GM23248 (cell line): ENCODE measurements around the gene PHLPP1. TPM values are rescaled to one million over a fixed set of nuclear protein-coding genes. Genes with fewer than 3 reads are reported as not detected.

Experiments used
- DNase-seq: peaks from one replicate; pipeline ENCODE4 v3.0.0-alpha.2; 2015
- H2AFZ ChIP-seq: fragments of 200-600 bp; sonication (generic); 2 replicates; pipeline ENCODE4 v1.6.1; 2016; ENCODE audit warnings: antibody characterized with exemption
- H3F3A ChIP-seq: fragments of 200-600 bp; sonication (generic); 2 replicates; pipeline ENCODE4 v1.6.1; 2016; ENCODE audit warnings: mild to moderate bottlenecking, antibody characterized with exemption, mixed run types; ENCODE audit not compliant: insufficient read depth
- H3K27ac ChIP-seq: fragments of 200-600 bp; sonication (generic); 2 replicates; pipeline ENCODE4 v1.5.1; 2016; ENCODE audit warnings: mild to moderate bottlenecking
- H3K27me3 ChIP-seq: fragments of 200-600 bp; sonication (generic); replicated peaks from 2 replicates; pipeline ENCODE4 v1.6.1; 2016; ENCODE audit warnings: mild to moderate bottlenecking; ENCODE audit not compliant: insufficient read depth
- H3K36me3 ChIP-seq: fragments of 200-600 bp; sonication (generic); 2 replicates; pipeline ENCODE4 v1.6.1; 2016; ENCODE audit warnings: low read depth, mild to moderate bottlenecking
- H3K4me1 ChIP-seq: fragments of 200-600 bp; sonication (generic); 2 replicates; pipeline ENCODE4 v1.6.1; 2016; ENCODE audit warnings: mild to moderate bottlenecking; ENCODE audit not compliant: insufficient read depth
- H3K4me2 ChIP-seq: fragments of 200-600 bp; sonication (generic); one replicate; pipeline ENCODE4 v1.6.1; 2016; ENCODE audit warnings: mild to moderate bottlenecking; ENCODE audit not compliant: unreplicated experiment
- H3K4me3 ChIP-seq: fragments of 200-600 bp; sonication (generic); 2 replicates; pipeline ENCODE4 v1.5.1; 2016; ENCODE audit warnings: mild to moderate bottlenecking
- H3K79me2 ChIP-seq: fragments of 200-600 bp; sonication (generic); 2 replicates; pipeline ENCODE4 v1.6.1; 2016; ENCODE audit warnings: mild to moderate bottlenecking; ENCODE audit not compliant: insufficient read depth
- H3K9ac ChIP-seq: fragments of 200-600 bp; sonication (generic); 2 replicates; pipeline ENCODE4 v1.6.1; 2016; ENCODE audit warnings: mild to moderate bottlenecking
- H3K9me2 ChIP-seq: fragments of 200-600 bp; sonication (generic); 2 replicates; pipeline ENCODE4 v1.6.1; 2016; ENCODE audit warnings: mixed run types, mild to moderate bottlenecking, moderate library complexity; ENCODE audit not compliant: insufficient read depth
- H3K9me3 ChIP-seq: fragments of 200-600 bp; sonication (generic); one replicate; pipeline ENCODE4 v1.6.1; 2017; ENCODE audit warnings: low read depth
- H4K20me1 ChIP-seq: fragments of 200-600 bp; sonication (generic); 2 replicates; pipeline ENCODE4 v1.6.0; 2016; ENCODE audit not compliant: insufficient read depth
- EZH2 ChIP-seq: fragments of 200-600 bp; sonication (generic); IDR thresholded peaks from 2 replicates; pipeline ENCODE4 v1.6.1; 2018; ENCODE audit warnings: antibody characterized with exemption, mild to moderate bottlenecking; ENCODE audit not compliant: insufficient read depth, poor library complexity, severe bottlenecking
- EZH2phosphoT487 ChIP-seq: fragments of 200-600 bp; sonication (generic); IDR thresholded peaks from 2 replicates; pipeline ENCODE4 v1.6.1; 2018; ENCODE audit warnings: antibody characterized with exemption, moderate library complexity, mild to moderate bottlenecking, low read depth; ENCODE audit not compliant: insufficient read depth
- WGBS, 2 experiments: methylation state at CpG; one replicate each; pipeline ENCODE4 v1.1.6; 2015 to 2017; ENCODE audit warnings: low lambda C conversion rate in 2 of 2, low coverage in 1 of 2; ENCODE audit errors: missing lambda C conversion rate in 2 of 2; 5-methylcytosine and 5-hydroxymethylcytosine counted together
- in situ Hi-C: fragments of 300-500 bp; cut with MboI; formaldehyde crosslinking; loops from 2 replicates; pipeline ENCODE4 v1.15.0; 2020
- polyA plus RNA-seq: library from polyadenylated mRNA; unstranded; fragments of >200 nt; fragmentation: Nextera tagmentation; extraction: Ambion mirVana; gene quantifications from 2 replicates; pipeline ENCODE4 v1.2.1, GENCODE V29; 2016
- total RNA-seq: library from RNA; depleted of rRNA; stranded (reverse); fragments of >200 nt; shearing (Covaris generic); gene quantifications from 2 replicates; pipeline ENCODE4 v1.2.3, GENCODE V29; 2014

Gene PHLPP1
- total and polyA plus RNA-seq, 2 experiments from 2014 or later = 1.1 to 6.8 TPM

- TF ChIP-seq EZH2 = no peak
- TF ChIP-seq EZH2phosphoT487 = no peak
- Histone ChIP-seq H3K27ac (no peak overlapping the region), H3K4me2 (no peak overlapping the region), H3K9ac (no peak overlapping the region), H3F3A (no peaks in the 10 kb centered on the region), H3K27me3 (no peaks in the 10 kb centered on the region), H3K36me3 (no peaks in the 10 kb centered on the region), H3K9me2 (no peaks in the 10 kb centered on the region), H3K79me2 (no peaks in the 10 kb centered on the region), H3K9me3 (no peaks in the 10 kb centered on the region), H3K4me3 (no peak overlapping the region), H3K4me1 (no peaks in the 10 kb centered on the region), H2AFZ (no peak overlapping the region), H4K20me1 (no peaks in the 10 kb centered on the region)
- WGBS, 2 experiments = 77 to 79% methylated on average over 2 of the region's 2 CpGs
- in situ Hi-C loops = loop anchor here (10.0 kb wide), 1 partner anchor 272 kb away; the partner anchor contains the start of gene PHLPP1
- no peak for DNase-seq
Observed at GRCh38 chr18:62986490-62986889, 271.1 kb downstream of the PHLPP1 start.

GRCh38 chr18:62987055-62987830 lies 271.9 kb downstream of the PHLPP1 start:
- Histone ChIP-seq H3K79me2 (no peaks in the 10 kb centered on the region), H3K27ac (no peak overlapping the region), H4K20me1 (no peaks in the 10 kb centered on the region), H3K27me3 (no peaks in the 10 kb centered on the region), H3K9me2 (no peaks in the 10 kb centered on the region), H3K36me3 (no peaks in the 10 kb centered on the region), H3K4me2 (no peak overlapping the region), H3F3A (no peaks in the 10 kb centered on the region), H3K4me1 (no peaks in the 10 kb centered on the region), H3K9ac (no peak overlapping the region), H3K4me3 (no peak overlapping the region), H3K9me3 (no peaks in the 10 kb centered on the region), H2AFZ (no peak overlapping the region)
- TF ChIP-seq EZH2 (no peak), EZH2phosphoT487 (no peak)
- WGBS, 2 experiments = 82 to 87% methylated on average over 19 of the region's 19 CpGs
- DNase-seq = no peak
- in situ Hi-C loops = loop anchor here (10.0 kb wide), 1 partner anchor 272 kb away; the partner anchor contains the start of gene PHLPP1

GRCh38 chr18:62987859-62988258 lies 272.5 kb downstream of the PHLPP1 start:
- H3K9me3 ChIP-seq = no peaks in the 10 kb centered on the region
- no peaks in the 10 kb centered on the region for H3K27me3 ChIP-seq
- no peaks in the 10 kb centered on the region for H3K9me2 ChIP-seq
- no peak overlapping the region for H3K9ac ChIP-seq
- 83 to 90% methylated on average over 11 of the region's 11 CpGs for WGBS, 2 experiments
- no peaks in the 10 kb centered on the region for H4K20me1 ChIP-seq
- H3K27ac ChIP-seq = no peak overlapping the region
- TF ChIP-seq EZH2 = no peak
- no peak for TF ChIP-seq EZH2phosphoT487
- H2AFZ ChIP-seq = no peak overlapping the region
- no peaks in the 10 kb centered on the region for H3K36me3 ChIP-seq
- H3K4me2 ChIP-seq = no peak overlapping the region
- H3K79me2 ChIP-seq = no peaks in the 10 kb centered on the region
- H3F3A ChIP-seq = no peaks in the 10 kb centered on the region
- in situ Hi-C loops = loop anchor here (10.0 kb wide), 1 partner anchor 273 kb away; the partner anchor contains the start of gene PHLPP1
- DNase-seq = no peak
- no peak overlapping the region for H3K4me3 ChIP-seq
- H3K4me1 ChIP-seq = no peaks in the 10 kb centered on the region

- no peak overlapping the region for H3K4me2 ChIP-seq
Observed at GRCh38 chr18:62988471-62988870, 273.1 kb downstream of the PHLPP1 start.

More at GRCh38 chr18:62988471-62988870, 273.1 kb downstream of the PHLPP1 start:
- Histone ChIP-seq H3K9me2 (no peaks in the 10 kb centered on the region), H4K20me1 (no peaks in the 10 kb centered on the region), H3K36me3 (no peaks in the 10 kb centered on the region), H3K79me2 (no peaks in the 10 kb centered on the region), H3K4me1 (no peaks in the 10 kb centered on the region), H3K4me3 (no peak overlapping the region), H3F3A (no peaks in the 10 kb centered on the region), H3K27me3 (no peaks in the 10 kb centered on the region), H3K9ac (no peak overlapping the region), H2AFZ (no peak overlapping the region), H3K27ac (no peak overlapping the region), H3K9me3 (no peaks in the 10 kb centered on the region)
- WGBS, 2 experiments = 45 to 53% methylated on average over 4 to 5 of the region's 5 CpGs
- in situ Hi-C loops = loop anchor here (10.0 kb wide), 1 partner anchor 274 kb away; the partner anchor contains the start of gene PHLPP1
- TF ChIP-seq EZH2 (no peak), EZH2phosphoT487 (no peak)
- DNase-seq = no peak
